NCI-H1417 treated with DMSO at 0.1 percent for 48 hours (cell line): ENCODE data around the gene RAB17.
"Not testable (repeated sequence)": the region's sequence is repeated elsewhere in the genome, so short reads cannot be mapped to it uniquely, and the experiment has no call there.

Experiments used
- DNase-seq: peaks from one replicate; lab custom pipeline; 2025; lab: John Stamatoyannopoulos, UW

The RAB17 gene

DNA sequence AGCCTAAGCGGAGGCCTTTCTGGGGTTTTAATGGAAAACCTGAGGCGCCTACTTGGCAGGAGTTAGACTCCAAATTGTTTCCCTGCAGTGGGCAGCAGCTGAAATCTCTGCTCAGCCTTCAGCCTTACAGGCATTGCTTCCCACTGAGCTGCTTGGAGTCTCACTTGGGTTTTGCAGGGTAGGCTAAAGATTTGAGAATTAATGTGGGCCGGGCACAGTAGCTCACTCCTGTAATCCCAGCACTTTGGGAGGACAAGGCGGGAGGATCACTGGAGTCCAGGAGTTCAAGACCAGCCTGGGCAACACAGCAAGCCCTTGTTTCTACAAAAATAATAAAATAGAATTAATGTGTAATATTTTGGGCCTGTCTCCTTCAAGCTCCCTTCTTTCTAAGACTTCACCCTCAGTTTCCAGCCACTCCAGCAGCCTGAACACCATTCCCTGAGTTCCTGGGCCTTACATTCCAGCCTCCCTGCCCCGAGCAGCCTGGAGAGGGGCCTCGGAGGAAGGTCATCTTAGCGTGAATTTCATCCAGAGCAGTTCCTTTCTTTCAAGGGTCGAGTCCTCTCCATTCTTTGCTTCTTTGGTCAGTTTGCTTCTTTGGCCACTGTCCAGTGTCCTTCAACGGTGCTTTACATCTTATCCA lies 9.1 kb upstream of the RAB17 start:
- DNase-seq: no peak

DNA sequence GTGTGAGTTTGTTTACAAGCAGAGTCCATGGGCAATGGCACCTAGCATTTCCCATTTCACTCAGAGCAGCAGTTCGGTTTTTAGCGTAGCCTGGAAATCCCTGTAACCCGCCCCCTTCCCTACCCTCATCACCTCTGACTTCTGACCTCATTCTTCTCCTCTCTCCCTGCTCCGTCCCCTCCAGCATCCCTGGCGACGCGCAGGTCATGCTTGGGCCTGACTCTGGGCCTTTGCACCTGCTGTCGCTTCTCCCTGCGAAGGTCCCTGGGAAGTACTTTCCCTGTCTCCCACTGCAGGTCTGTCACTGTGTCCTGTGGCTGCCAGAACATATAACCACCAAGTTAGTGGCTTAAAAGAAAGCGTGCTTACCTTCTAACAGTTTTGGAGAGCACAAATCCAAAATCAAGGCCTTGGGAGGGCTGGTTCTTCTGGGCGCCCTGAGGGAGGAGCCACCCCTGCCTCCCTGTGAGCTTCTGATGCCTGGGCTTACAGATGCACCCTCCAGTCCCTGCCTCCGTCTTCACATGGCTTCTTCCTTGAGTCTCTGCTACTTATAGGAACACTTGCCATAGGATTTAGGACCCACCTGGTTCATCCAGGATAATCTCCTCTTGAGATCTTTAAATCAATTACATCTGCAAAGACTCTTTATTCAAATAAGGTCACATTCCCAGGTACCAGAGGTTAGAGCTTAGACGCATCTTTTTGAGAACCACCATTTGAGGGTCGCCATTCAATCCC lies 8.1 kb upstream of the RAB17 start:
- no peak for DNase-seq

- no peak for DNase-seq
These were observed 6.9 kb upstream of the RAB17 start for GRCh38 chr2:237597196-237598145.

DNA sequence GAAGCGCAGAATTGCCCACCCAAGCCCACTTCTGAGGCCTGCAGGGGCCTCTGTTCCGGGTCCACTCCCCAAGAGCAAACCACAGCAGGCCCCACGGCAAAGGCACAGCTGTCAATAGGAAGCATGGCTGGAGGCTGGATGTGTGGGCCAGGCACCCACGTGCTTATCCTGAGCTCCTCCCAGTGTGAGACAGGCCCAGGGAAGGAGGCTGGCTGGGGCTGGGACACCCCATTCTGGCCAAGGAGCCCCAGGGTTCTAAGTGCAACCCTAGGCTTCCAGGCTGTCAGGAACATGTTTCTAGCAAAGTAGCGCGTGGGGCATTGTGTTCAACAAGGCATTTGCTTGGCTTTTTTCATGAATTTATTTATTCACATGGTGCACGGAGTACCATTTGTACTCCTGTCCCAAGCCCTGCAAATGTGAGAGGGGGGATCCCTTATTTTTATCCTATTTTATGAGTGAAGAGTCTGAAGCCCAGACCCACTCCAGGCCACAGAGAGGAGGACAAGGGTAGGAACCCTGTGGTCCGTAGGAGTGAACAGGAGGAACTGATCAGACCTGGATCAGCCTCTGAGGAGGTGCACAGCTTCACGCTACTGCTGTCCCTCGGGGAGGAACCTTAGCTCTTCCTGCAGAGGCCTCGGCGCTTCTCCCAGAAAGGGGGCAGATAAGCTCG lies 6.1 kb upstream of the RAB17 start:
- no peak for DNase-seq

GRCh38 chr2:237595829-237596519 lies 5.4 kb upstream of the RAB17 start:
- not testable (repeated sequence) for DNase-seq

DNA sequence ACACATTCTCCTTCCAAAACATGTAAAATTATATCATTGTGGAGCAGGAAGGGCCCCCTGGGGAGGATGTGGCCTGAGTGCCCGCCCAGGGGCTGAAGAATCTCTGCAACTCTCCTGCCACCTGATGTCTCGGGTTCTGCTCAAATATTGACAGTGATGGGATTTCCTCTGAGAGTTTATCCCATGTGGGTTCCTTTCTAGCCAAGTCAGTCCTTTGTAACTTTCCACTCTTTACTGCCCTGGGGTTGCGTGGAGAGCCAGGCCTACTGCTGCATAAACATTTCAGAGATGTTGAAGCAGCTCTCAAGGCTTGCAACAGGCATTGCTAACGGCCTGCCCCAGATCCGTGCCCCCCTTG lies 4.0 kb upstream of the RAB17 start:
- DNase-seq: no peak

DNA sequence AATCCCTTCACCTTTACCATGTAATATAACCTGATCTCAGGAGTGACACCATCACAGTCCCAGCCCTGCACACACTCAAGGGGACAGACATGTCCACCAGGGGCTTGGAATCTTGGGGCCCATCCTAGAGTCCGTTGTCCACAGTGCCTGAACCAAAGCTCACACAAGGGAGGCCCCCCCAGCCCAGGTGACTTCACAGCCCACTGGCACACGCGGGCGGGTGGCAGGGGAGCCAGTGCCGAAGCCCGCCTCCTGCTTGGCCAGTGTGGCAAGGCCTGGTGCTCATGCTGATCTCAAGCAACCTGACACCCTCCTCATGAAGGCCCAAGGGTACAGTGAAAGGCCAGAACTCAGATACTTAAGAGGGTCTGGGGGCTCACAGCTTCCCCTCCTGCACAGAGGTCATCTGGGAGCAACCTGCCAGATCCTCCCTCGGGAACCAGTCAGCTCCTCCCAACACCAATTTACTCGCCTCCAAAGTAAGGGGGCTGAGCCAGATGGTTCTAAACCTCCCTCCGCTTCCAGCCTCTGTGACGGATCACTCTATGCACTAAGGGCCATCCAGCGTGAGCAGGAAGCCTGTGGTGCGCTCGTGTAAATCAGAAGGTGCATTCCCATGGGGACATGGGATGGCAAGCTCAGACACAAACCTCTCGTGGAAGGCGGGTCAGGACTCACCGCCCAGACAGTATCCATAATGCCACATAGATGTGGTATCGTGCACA lies 3.2 kb upstream of the RAB17 start:
- DNase-seq: no peak

- DNase-seq: no peak
These were observed 2.5 kb upstream of the RAB17 start for GRCh38 chr2:237593036-237593435.

- no peak for DNase-seq
These were observed 2.0 kb upstream of the RAB17 start for GRCh38 chr2:237592425-237592980.

DNA sequence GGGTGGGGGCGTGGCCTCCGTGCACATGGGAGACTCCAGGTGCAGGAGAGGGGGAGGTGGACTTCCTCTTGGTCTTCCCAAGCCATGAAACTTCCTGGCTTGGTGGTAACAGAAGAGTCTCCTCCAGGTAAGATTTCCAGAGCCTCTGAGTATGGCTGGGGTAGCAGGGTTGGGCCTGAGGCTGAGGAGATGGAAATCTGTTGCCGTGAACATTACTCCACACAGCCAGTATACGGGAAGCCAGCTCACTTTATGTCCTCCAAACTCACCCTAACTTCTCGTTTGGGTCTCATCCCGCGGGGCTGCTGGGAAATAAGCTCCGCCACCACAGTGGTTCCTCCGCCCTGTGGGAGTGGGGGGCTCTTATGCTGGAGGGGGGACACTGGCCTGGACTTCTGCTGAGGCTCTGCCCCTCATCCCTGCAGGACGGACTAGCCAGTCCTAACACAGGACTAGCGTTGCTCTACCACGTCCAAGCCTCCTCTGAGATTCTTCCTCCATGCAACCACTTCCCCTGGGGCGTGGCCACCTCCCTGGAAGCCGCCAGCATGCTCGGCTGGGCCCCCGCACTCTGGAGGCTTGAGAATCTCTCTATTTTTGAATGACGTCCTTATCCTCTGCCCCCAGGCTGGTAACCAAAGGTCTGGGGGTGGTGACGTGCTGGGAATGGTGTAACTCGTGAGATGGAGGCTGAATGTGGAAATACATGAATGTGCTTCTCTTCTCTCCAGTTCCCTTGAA lies 777 bp upstream of the RAB17 start:
- DNase-seq: no peak

- no peak for DNase-seq
These were observed 2.4 kb downstream of the RAB17 start for GRCh38 chr2:237588044-237588696.

DNA sequence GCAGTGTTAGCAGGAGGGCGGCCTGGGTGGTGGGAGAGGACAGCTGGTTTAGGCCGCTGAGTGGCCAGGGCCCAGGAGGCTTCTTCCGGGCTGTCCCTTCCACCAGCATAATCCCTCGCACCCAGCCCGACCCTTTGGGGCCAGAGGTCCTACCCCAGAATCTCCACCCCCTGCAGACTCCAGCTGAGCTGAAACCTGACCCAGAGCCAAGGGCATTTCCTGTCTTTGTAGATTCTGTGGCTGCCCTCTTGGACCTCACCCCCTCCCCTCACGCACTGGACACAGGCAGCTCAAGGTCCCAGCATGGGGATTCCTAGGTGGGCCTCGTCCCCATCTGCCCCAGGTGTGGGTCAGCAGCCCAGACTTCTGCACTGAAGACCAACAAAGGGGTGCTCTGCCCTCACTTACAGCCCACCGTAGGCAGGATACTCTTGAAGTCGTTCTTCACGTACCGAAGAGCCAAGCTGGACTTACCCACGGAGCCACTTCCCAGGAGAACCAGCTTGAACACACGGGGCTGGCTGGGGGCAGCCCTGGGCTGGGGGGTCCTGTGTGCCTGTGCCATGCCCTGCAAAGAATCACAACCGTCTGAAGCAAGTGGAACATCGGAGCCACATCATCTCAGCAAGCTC lies 4.8 kb downstream of the RAB17 start:
- no peak for DNase-seq

DNA sequence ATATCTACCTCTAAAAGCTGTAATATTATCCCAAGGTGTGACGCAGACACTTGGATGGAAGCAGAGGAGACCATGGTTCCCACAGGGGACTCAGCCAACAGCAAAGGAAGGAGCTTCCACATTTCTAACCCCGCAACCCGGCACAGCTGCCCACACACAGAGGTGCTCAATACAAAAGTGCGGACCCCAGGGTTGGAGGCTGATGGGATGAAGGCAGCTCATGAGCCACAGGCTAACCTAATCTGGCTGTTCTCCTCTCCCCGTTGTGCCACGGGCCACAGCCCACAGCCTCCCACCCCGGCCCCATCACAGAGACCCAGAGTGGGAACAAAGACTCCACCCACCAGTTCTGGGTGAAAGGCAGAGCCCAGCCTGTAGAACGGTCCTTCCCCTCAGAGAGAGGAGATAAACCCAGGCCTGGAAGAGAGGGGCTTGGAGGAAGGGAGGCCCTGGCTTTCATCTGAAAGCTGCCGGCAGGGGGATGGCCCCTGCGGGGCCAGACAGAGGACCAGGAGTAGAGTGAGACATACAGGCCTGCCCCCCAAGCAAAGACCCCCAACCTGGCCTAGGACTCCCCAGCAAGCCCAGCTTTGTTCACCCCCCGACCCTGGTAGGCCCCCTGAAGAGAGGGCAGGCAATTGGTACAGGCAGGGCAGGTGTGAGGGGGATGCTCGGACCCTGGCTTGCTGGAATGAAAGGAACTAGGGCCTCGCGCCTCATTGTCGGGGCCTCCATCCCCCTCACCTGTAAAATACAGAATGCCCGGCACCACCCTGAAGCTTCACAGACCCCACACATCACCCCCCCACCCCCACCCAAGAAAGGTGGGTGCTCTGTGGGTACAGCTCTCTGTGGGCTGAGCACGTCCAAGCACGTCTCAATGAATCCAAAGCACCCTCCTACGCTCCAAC lies 6.9 kb downstream of the RAB17 start:
- DNase-seq: no peak

- DNase-seq: no peak
These were observed 8.5 kb downstream of the RAB17 start for GRCh38 chr2:237581751-237582746.

DNA sequence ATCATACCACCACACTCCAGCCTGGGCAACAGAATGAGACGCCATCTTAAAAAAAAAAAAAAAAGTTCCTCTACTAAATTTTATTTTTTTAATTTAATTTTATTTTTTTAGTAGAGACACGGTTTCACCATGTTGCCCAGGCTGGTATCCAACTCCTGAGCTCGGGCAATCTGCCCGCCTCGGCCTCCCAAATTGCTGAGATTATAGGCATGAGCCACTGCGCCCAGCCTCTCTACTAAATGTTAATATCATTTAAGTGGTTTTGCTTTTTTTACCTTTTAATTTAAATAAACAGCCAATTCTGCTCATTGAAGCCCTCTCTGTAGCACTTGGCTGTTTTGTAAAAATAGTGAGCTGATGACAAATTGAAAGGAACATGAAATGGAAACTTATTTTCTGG lies 9.2 kb downstream of the RAB17 start:
- DNase-seq: no peak
